ENCODE results near the gene ARHGAP32.

ARHGAP32 gene

DNA sequence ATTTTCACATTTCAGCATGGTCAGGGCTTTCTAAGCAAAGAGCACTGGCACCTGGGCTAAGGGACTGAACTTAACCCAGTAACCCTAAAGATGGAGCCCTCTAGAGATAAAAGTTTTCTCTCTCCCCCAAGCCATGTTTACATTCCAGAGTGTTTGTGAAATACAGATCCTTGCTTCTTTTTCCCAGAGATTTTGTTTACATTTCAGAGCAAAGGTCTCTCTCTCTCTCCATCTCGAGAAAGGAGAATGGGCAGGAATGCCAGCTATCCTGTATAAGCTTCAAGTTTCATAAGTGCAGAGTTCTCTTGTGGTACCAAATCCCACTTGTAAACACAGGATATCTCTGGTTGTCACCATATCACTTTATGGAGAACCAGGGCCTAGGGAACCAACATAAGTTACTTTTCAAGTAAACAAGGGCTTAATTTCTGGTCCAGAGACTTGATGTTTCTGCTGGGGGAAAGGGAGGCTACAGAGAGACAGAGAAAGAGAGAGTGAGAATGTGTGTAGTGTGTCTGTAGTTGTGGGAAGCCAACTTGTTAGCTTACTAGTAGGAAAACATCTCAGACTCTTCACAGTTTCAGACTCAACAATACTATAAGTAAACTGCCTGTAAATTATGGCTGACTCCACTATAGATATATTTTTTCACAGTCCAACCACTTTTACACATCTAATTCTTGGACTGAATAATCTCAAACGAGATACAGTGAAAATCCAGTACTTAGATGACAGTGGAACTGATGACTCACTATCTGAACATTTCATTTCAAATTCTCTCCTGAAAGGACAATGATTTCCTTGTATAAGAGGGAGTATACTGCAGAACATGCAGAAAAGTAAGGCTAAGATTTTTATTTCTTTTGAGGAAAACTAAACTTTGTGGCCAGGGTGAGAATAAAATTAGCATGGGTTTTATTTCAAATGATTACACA is 76.2 kb downstream of the ARHGAP32 start:
- DNase-seq (ENCODE audit: low read depth): no peak

DNA sequence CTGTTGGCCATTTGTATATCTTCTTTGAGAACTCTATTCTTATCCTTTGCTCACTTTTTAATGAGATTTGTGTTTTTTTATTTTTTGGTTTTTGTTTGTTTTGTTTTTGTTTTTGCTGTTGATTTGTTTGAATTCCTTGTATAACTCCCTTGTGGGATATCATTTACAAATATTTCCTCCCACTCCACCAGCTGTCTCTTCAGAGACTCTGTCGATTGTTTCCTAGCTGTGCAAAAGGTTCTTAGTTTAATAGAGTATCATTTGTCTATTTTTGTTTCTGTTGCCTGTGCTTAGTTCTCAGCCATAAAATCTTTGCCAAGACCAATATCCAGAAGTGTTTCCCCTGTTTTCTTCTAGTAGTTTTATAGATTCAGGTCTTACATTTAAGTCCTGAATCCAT is 82.4 kb downstream of the ARHGAP32 start:
- DNase-seq (ENCODE audit: low read depth): no peak

DNA sequence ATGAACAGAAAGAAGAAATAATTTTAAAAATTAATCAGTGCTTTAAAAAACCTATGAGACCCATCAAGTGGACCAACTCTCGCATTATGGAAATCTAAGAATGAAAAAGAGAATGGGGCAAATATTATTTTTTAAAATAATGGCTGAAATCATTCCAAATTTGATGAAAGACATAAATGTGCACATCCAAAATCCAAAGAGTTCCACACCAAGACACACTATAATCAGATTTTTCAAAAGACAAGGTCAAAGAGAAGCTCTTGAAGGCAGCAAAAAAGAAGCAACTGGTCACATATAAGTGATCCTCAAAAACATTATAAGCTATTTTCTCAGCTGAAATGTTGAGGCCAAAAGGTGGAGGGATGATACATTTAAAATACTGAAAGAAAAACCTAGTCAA is 85.3 kb downstream of the ARHGAP32 start:
- no peak for DNase-seq (ENCODE audit: low read depth)

DNA sequence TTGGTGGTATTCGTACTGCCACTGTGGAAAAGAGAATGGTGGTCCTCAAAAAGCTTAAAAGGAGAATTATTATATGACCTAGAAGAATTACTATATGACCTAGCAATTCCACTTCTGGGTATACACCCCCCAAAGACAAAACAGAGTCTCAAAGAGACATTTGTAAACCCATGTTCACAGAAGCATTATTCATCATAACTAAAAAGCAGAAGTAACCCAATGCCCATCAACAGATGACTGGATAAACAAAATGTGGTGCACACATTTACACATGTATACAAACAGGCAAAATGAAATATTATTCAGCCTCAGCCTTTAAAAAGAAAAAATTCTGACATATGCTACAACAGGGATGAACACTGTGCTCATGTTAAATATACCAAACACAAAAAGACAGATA is 89.4 kb downstream of the ARHGAP32 start:
- DNase-seq (ENCODE audit: low read depth): no peak

DNA sequence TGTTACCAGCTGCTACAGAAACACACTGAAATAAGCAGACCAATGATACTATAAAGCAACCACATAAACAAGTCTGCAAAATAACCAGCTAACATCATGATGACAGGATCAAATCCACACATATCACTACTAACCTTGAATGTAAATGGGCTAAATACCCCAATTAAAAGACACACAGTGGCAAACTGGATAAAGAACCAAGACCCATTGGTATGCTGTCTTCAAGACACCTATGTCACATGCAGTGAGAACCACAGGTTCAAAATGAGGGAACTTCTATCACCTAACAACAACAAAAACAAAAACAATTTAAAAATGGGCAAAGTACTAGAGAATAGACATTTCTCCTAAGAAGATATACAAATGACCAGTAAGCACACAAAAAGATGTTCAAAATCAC is 89.9 kb downstream of the ARHGAP32 start:
- DNase-seq (ENCODE audit: low read depth): no peak

DNA sequence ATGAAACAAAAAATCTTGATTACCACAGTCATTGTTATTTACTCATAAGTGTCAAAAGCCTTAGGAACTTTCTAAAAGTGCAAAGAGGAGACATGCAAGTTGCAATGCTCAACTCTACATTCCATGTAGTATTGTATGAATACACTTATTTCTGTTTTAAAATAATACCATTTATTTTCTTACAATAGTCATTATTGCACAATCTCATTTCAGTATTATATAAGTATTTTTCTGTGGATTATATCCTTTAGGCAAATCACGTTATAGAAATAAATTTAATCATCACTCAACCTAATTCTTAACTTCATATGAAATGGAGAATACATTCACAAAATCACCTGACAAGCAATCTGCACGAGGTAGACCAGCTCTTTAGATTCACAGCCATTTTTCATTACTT is 98.8 kb downstream of the ARHGAP32 start:
- no peak for DNase-seq (ENCODE audit: low read depth)

DNA sequence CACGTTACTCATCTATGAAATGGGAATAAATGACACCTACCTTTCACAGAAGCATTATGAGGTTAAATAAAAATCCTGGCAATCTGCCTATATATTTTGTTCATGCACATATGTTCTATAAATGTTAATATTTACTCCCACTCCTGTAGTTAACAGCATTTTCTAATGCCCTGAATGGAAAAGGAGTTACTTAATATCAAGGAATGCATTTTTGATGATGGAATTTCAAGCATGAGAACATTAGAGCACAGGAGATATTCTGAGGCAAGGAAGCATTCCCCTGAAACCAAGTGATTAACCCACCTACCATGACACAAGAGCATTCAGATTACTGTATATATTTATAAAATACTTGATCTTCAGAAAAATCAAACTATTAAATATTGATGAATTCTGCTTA is 102.1 kb downstream of the ARHGAP32 start:
- no peak for DNase-seq (ENCODE audit: low read depth)

DNA sequence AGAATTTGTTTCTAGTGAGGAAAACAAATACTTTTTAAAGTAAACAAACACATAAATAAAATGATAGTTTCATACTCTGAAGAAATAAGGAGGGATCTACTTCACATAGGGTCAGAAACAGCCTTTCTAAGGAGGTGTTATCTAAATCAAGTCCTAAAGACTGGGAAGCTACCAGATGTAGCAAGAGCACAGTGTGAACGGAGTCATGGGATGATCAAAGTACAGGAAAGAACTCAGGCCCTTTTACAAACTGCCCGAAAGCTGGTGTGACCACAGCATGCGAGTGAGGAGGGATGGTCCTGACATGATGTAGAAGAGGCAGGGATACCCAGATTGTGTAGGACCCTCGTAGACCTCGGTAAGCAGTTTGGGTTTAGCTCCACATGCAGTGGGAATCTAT is 102.8 kb downstream of the ARHGAP32 start:
- DNase-seq (ENCODE audit: low read depth): no peak

DNA sequence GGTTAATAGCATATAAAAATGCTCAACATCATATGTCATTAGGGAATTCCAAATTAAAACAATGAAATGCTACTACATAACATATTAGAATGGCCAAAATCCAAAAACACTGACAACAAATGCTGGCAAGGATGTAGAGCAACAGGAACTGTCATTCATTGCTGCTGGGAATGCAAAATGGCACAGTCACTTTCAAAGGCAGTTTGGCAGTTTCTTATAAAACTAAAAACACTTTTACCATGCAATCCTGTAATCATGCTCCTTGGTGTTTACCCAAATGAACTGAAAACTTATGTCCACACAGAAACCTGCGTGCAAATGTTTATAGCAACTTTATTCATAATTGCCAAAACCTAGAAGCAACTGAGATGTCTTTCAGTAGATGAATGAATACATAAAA is 105.1 kb downstream of the ARHGAP32 start:
- DNase-seq (ENCODE audit: low read depth): no peak

DNA sequence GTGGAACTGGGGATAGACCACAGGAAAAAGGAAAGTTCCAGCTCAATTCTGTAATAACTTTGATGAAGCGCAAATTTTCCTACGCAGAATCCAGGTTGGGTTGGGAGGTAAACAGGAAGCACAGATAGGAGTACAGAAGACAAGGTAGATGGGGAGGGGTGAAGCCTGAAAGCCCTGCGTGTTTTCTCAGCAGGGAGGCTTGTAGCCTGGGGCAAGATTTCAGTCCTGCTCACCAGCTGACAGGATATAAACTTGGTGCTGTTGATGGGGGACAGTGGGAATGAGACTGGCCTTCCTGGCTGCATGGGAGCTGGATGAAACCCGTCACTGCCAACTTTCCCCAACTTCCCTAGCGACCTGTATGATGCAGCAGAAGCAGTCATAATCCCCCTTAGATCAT is 114.9 kb downstream of the ARHGAP32 start:
- no peak for DNase-seq (ENCODE audit: low read depth)

DNA sequence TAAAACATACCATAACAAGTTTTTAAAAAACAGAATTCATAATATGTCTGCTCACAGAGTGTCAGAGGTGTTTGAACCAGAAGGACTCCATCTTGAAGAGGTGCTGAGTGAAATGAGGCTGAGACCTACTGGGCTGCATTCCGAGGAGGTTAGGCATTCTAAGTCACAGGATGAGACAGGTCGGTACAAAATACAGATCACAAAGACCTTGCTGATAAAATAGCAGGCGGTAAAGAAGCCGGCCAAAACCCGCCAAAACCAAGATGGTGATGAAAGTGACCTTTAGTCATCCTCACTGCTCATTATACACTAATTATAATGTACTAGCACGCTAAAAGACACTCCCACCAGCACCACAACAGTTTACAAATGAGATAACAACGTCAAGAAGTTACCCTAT is 116.4 kb downstream of the ARHGAP32 start:
- DNase-seq (ENCODE audit: low read depth): no peak

DNA sequence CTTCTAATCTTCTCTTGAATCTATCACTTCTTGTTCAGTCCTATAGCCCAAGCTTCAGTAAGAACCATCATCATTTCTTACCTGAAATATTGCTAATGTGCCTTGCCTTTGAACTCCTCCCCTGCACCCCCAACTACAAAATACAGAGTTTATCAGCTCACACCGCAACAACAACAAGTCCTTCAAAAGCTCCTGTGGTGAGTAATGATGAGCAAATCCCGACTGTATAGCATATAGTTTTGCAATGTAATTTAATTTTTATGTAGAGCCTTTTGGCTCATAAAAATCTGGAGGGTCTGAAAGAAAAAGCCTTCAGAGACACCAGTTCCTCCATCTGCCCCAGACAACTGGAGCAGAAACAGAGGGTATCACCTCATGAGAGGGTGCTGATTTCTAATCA is 124.7 kb downstream of the ARHGAP32 start:
- DNase-seq (ENCODE audit: low read depth): no peak

DNA sequence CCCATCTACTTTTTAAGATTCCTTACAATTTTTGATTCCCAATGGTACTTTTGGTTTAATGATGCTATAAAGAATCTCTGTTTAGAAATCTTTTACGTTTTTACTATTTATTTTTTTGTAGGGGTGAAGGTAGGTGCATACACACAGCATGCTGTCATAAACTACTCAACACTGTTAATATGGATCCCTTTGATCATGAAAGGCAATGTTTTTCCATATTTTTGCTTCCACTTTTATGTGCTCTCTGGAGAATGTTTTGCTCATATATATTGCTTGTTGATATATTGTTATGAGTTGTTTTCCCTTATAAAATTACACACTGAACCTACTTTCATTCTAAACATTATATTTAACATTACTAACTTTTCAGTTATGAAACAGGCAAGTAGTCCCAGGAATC is 125.9 kb downstream of the ARHGAP32 start:
- no peak for DNase-seq (ENCODE audit: low read depth)

DNA sequence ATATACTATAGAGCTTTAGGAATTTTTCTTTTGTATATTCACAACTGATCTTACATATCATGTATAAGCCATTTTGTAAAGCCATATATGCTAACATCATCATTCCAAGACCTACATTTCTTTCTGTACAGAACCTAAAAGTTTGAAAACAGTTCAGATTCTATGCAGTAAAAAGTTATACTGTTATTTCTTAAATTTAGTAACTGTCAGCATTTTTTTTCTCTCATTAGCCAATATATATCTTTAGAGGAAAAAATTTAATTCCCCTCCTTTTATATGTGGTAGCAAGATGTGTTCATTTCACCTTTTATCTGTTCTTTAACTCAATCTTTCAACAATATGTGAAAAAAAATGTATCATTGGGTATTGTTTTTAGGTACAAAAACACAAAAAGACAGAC is 129.0 kb downstream of the ARHGAP32 start:
- DNase-seq (ENCODE audit: low read depth): no peak

DNA sequence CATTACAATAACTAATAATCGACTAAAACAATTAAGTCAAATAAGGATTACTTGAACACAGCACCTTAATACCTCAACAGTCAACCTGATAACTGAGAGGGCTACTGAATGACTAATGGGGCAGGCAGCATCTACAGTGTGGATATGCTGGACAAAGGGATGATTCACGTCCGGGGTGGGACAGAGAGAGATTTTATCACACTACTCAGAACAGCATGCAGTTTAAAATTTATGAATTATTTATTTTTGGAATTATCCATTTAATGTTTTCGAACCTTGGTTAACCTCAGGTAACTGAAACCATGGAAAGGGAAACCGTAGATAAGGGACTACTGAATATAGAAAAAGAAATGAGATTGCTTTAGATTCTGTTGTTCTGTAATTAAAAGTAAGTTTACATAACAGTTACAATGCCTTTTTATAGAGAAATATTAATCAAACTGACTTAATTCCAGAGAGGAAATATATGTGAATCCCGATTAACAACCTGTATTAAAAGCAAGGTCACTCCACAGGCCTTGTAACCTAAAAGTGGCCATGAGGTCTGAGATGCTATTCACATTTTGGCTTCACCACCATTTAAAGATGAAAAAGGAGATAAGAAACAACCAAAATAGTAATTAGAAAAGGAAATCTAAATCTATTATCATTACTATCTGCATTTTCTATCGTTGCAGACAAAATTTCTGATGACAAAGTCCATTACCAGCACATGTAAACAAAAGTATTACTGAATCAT is 130.5 kb downstream of the ARHGAP32 start:
- no peak for DNase-seq (ENCODE audit: low read depth)

DNA sequence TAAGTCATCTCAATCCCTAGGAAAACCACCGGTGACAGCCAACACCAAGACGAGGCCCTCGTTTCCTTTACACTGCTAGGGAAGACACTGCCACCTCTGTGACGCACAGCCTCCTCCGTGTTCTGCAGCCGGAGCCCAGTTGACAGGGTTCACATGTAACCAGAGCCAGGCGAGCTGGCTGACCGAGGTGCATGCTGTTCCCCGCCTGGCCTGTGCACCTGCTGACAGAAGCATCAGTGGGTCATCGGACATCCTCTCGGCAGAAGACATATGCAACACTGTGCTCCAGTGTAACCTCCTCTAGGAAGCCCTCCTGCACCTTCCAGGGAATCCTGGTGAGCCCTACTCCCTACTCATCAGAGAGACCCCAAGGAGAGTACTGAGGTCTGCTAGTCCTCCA is 135.2 kb downstream of the ARHGAP32 start:
- DNase-seq (ENCODE audit: low read depth): no peak

DNA sequence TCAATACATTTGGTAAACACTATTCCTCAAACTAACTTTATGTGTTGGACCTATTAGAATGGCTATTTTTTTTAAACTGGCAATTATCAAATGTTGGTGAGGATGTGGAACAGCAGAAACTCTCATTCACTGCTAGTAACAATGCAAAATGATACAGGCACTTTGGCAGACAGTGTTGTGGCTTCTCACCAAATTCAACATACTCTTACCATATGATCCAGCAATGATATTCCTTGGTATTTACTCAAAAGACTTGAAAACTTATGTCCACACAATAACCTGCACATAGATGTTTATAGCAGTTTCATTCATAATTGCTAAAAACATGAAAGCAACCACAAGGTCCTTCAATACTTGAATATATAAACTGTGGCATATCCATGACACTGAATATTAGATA is 136.9 kb downstream of the ARHGAP32 start:
- no peak for DNase-seq (ENCODE audit: low read depth)

DNA sequence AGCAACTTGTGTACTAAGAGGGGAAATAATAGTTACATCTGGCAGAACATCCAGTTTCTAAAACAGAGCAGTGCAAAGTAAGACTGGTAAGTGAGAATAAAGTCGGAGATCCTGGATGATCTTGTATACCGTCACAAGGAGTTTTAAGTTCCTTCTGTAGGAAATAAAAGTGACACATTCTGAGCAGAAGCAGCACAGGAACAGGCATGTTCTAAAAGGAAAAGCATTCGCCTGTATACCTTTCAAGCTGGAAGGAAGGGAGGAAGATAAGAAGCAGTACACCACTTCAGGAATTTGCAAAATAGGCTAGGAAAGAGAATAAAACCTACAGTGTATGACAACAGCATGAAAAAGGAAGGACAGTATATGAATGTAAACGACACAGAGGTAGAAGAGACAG is 143.2 kb downstream of the ARHGAP32 start:
- no peak for DNase-seq (ENCODE audit: low read depth)

DNA sequence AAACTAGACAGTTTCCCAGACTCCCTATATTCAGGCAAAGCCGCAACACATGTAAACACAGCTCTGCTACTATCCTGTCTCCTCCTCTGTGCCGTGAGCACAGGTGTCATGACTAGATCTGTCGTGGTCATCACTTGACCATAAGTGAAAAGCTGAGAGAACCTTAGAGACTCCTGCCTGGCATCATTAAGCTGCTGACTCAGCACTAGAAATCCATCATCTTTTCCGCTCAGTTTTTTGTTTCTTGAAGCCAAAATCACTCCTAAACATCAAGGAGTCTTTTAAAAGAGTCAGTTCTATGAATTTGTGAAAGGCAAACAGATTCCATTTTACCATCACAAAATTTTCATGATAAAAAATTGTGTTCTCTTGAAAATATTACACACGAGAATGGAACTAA is 147.0 kb downstream of the ARHGAP32 start:
- DNase-seq (ENCODE audit: low read depth): no peak

DNA sequence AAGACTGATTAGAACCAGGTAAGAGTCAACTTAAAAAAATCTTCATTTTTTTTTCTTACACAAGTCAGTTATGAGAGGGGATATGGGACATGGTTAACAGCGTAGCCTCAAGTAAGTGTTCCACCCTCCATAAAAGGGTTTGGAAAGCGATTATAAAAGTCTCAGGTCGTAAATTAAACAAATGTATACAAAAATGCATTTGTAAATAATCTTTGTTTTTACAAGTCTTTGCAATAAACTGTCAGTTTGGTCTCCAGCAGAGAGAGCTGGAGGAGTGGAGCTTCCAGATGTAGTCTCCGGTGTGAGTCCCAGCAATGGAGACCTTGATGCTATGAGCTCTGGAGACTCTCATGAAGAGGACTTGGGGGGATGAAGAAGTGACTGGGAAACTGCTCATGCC is 149.6 kb downstream of the ARHGAP32 start:
- no peak for DNase-seq (ENCODE audit: low read depth)

DNA sequence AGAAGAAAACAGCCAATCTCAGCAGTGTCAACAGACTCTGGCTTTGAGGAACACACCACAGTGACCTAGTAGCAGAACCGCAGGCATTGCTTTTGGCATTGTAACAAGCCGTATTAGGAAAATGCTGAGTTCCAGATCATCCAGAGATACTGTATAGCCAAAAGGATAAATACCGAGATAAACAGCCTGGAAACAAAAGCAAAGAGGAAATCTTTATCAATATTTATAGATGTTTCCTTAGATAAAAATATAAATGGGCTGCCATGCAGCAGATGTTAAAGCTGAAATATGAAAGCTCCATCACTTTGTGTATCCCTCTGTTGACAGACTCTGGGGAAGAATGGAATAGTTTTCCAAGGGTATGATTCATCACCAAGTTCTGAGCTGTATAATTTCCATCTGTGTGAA is 150.5 kb downstream of the ARHGAP32 start:
- DNase-seq (ENCODE audit: low read depth): no peak

DNA sequence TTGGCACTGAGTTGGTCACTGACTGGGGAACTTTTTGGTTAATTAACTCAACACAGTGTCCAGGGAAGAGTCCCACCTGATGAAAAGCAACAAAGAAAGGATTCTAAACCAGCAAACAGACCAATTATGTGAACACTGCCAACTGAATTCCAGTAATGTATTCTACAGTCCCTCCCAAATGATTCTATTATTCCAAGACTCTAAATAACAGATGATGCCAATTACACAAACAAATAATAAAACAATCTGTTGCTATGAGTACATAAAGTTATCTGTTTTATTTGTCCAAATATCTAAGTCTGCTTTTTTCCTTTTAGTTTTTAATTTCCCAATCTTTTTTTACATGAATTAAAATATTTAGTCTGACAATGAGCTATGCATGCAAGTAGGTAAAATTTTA is 151.2 kb downstream of the ARHGAP32 start:
- DNase-seq (ENCODE audit: low read depth): no peak

DNA sequence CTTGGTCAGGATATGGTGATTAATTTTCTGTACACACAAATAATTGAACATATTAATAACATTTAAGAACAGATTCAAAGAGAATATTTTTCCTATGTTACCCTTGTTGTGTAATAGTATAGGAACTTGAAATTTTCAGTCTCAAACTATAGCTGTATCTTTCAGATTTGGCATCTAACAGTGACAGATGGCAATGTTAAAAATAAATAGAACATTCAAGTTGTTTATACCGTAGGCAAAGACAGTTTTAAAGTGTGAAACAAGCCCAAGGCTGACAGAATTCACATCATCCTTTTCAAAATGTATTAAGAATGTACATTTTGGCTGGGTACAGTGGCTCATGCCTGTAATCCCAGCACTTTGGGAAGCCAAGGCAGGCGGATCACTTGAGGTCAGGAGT is 156.9 kb downstream of the ARHGAP32 start:
- DNase-seq (ENCODE audit: low read depth): no peak

DNA sequence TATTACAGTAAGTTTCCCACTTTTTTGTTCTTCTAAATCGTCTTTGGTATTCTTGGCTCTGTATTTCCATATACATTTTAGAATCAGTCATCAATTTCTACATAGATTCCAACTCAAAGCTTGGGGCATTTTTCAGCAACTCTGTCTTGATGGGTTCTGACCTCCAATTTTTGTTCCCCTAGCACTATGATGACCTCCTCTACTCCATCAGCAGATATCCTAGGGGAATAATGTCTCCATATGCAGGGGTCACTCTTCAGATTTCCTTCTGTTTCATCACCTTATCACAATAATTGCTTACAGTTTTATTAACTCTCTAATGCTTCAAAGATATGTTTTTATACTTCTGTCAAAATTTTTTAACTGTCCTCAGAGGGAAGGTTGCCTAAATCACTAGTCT is 158.1 kb downstream of the ARHGAP32 start:
- no peak for DNase-seq (ENCODE audit: low read depth)

Data from stimulated activated CD8-positive, alpha-beta memory T cell treated with anti-CD3 and anti-CD28 coated beads, Interleukin-15, amount 100 ng/mL, for 24 hours (primary cell).